GM12878 (cell line): ENCODE measurements around the gene CYSRT1. TPM values are rescaled to one million over a fixed set of nuclear protein-coding genes. Genes with fewer than 3 reads are reported as not detected.

ENCODE experiments used
- ATAC-seq: fragments of 200-7000 bp; cut with Tn5 transposase; 3 replicates; pipeline ENCODE4 v1.9.1; 2020; ENCODE audit warnings: mild to moderate bottlenecking, moderate library complexity
- BruUV-seq: library from RNA; stranded (reverse); fragments of 400-500 nt; replicated peaks from 2 replicates; lab custom pipeline; 2021; lab: Mats Ljungman, UMichigan
- CTCF ChIA-PET: fragments of 300-600 bp; sonication (Branson Sonifier 250); formaldehyde crosslinking; extraction: SDS; loops from one replicate; lab custom pipeline; 2021; ENCODE audit warnings: inconsistent platforms; lab: Yijun Ruan, JAX
- POLR2A ChIA-PET: fragments of 350-600 bp; formaldehyde crosslinking; extraction: SDS; loops from one replicate; lab custom pipeline; 2021; ENCODE audit warnings: inconsistent platforms; lab: Charles Lee
- RAD21 ChIA-PET: fragments of 300-600 bp; sonication (Branson Sonifier 250); formaldehyde crosslinking; loops from one replicate; lab custom pipeline; 2023; ENCODE audit warnings: antibody characterized with exemption; ENCODE audit not compliant: unreplicated experiment; lab: Charles Lee
- SMC1A ChIA-PET: fragments of 300-600 bp; sonication (Branson Sonifier 250); formaldehyde crosslinking; loops from one replicate; lab custom pipeline; 2023; ENCODE audit not compliant: unreplicated experiment, uncharacterized antibody; lab: Charles Lee
- DNase-seq: peaks from one replicate; pipeline ENCODE4 v3.0.0-alpha.2; 2011; ENCODE audit warnings: low read depth, low spot score
- FAIRE-seq: peaks from 3 replicates; lab custom pipeline; 2011; peaks lifted over from hg19 to GRCh38; lab: Jason Lieb, UNC
- H2AFZ ChIP-seq: 2 replicates; pipeline ENCODE4 v1.6.0; 2011; ENCODE audit warnings: low read depth, low read length, control low read depth; ENCODE audit not compliant: control insufficient read depth
- H3K27ac ChIP-seq: 2 replicates; pipeline ENCODE4 v1.5.1; 2011; ENCODE audit warnings: control low read depth; ENCODE audit not compliant: control insufficient read depth, insufficient read depth
- H3K27me3 ChIP-seq, 2 experiments: replicated peaks in 1 of 2; 2 replicates each; pipeline versions ENCODE4 v1.6.0 to v1.6.1; 2011; ENCODE audit warnings: low read length in 1 of 2; ENCODE audit not compliant: control insufficient read depth in 2 of 2, insufficient read depth in 2 of 2
- H3K36me3 ChIP-seq, 2 experiments: 2 replicates each; pipeline ENCODE4 v1.5.1; 2011; ENCODE audit warnings: low read length in 1 of 2; ENCODE audit not compliant: control insufficient read depth in 2 of 2, insufficient read depth in 2 of 2
- H3K4me1 ChIP-seq: 2 replicates; pipeline ENCODE4 v1.6.1; 2011; ENCODE audit warnings: mild to moderate bottlenecking, low read length, moderate library complexity, mixed read lengths; ENCODE audit not compliant: control insufficient read depth, insufficient read depth
- H3K4me2 ChIP-seq: 2 replicates; pipeline ENCODE4 v1.6.0; 2011; ENCODE audit warnings: control low read depth; ENCODE audit not compliant: control insufficient read depth, insufficient read depth
- H3K4me3 ChIP-seq: fragments of 200-600 bp; sonication (generic); 2 replicates; pipeline ENCODE4 v1.5.1; 2016
- H3K79me2 ChIP-seq: 2 replicates; pipeline ENCODE4 v1.6.0; 2011; ENCODE audit warnings: low read length; ENCODE audit not compliant: control insufficient read depth, insufficient read depth
- H3K9ac ChIP-seq: 2 replicates; pipeline ENCODE4 v1.8.0; 2011; ENCODE audit warnings: low read length, control low read depth, mixed read lengths; ENCODE audit not compliant: control insufficient read depth, insufficient read depth
- H3K9me3 ChIP-seq: replicated peaks from 3 replicates; pipeline ENCODE4 v1.5.1; 2011; ENCODE audit warnings: mild to moderate bottlenecking, low read length; ENCODE audit not compliant: control insufficient read depth, insufficient read depth
- H4K20me1 ChIP-seq: 2 replicates; pipeline ENCODE4 v1.6.0; 2011; ENCODE audit not compliant: control insufficient read depth, insufficient read depth
- CBX5 ChIP-seq: sonication (generic); IDR thresholded peaks from 2 replicates; pipeline ENCODE4 v1.6.1; 2016; ENCODE audit warnings: low read depth, moderate library complexity, mild to moderate bottlenecking, inconsistent platforms
- CTCF ChIP-seq, 3 experiments: IDR thresholded peaks in 2 of 3; conservative IDR thresholded peaks in 1 of 3; 2 replicates each; pipeline ENCODE4 v1.5.1; 2011; ENCODE audit warnings: low read depth in 3 of 3, low read length in 3 of 3, mild to moderate bottlenecking in 3 of 3, control low read depth in 2 of 3, moderate library complexity in 2 of 3, inconsistent platforms in 1 of 3, mixed read lengths in 1 of 3; ENCODE audit not compliant: control insufficient read depth in 2 of 3, insufficient read depth in 1 of 3; ENCODE audit errors: extremely low read depth in 1 of 3
- EGR1 ChIP-seq, 2 experiments: IDR thresholded peaks; 1 replicate in 1 of 2; 2 replicates in 1 of 2; pipeline ENCODE4 v1.6.1; 2011 to 2012; ENCODE audit warnings: low read depth in 2 of 2, low read length in 2 of 2, borderline replicate concordance in 1 of 2, mild to moderate bottlenecking in 1 of 2, moderate library complexity in 1 of 2
- EP300 ChIP-seq, 2 experiments: fragments of 150-350 bp in 1 of 2; IDR thresholded peaks; 2 replicates each; pipeline ENCODE4 v1.6.1; 2011 to 2012; ENCODE audit warnings: low read depth in 2 of 2, low read length in 2 of 2, borderline replicate concordance in 1 of 2, improper control_type of control experiment in 1 of 2, inconsistent platforms in 1 of 2; ENCODE audit not compliant: control insufficient read depth in 1 of 2
- FOS ChIP-seq: IDR thresholded peaks from 3 replicates; pipeline ENCODE4 v1.6.1; 2011; ENCODE audit warnings: borderline replicate concordance; ENCODE audit not compliant: insufficient read length; ENCODE audit errors: extremely low read depth
- GATAD2B ChIP-seq: fragments of 450-650 bp; conservative IDR thresholded peaks from 2 replicates; pipeline ENCODE4 v1.6.1; 2017; ENCODE audit warnings: low read depth, mild to moderate bottlenecking, moderate library complexity
- HCFC1 ChIP-seq: fragments of 150-350 bp; IDR thresholded peaks from 2 replicates; pipeline ENCODE4 v1.6.1; 2014; ENCODE audit warnings: low read length
- IKZF1 ChIP-seq: fragments of 450-650 bp; conservative IDR thresholded peaks from 2 replicates; pipeline ENCODE4 v1.6.1; 2017; ENCODE audit warnings: antibody characterized with exemption, mild to moderate bottlenecking
- NBN ChIP-seq: fragments of 450-650 bp; IDR thresholded peaks from 2 replicates; pipeline ENCODE4 v1.6.1; 2016
- NFXL1 ChIP-seq: fragments of 450-650 bp; IDR thresholded peaks from 2 replicates; pipeline ENCODE4 v1.6.1; 2017; ENCODE audit warnings: antibody characterized with exemption, mild to moderate bottlenecking, borderline replicate concordance
- NR2C2 ChIP-seq: IDR thresholded peaks from 2 replicates; pipeline ENCODE4 v1.6.1; 2011; ENCODE audit warnings: borderline replicate concordance, low read depth; ENCODE audit not compliant: control insufficient read depth, insufficient read length
- SPI1 ChIP-seq: IDR thresholded peaks from 2 replicates; pipeline ENCODE4 v1.6.1; 2011; ENCODE audit warnings: low read depth, mild to moderate bottlenecking, low read length, moderate library complexity, borderline replicate concordance; ENCODE audit not compliant: insufficient read depth
- TAF1 ChIP-seq: IDR thresholded peaks from 2 replicates; pipeline ENCODE4 v1.6.1; 2011; ENCODE audit warnings: mild to moderate bottlenecking, low read depth, low read length, borderline replicate concordance
- TBL1XR1 ChIP-seq: IDR thresholded peaks from 2 replicates; pipeline ENCODE4 v1.6.1; 2012; ENCODE audit warnings: low read depth, low read length, improper control_type of control experiment
- TCF7 ChIP-seq: IDR thresholded peaks from 2 replicates; pipeline ENCODE4 v1.6.1; 2014; ENCODE audit warnings: antibody characterized with exemption, borderline replicate concordance
- YY1 ChIP-seq: IDR thresholded peaks from 2 replicates; pipeline ENCODE4 v1.6.1; 2011; ENCODE audit warnings: low read depth, mild to moderate bottlenecking, low read length
- ZNF384 ChIP-seq: IDR thresholded peaks from 2 replicates; pipeline ENCODE4 v1.6.1; 2012; ENCODE audit warnings: low read depth, mild to moderate bottlenecking, low read length, improper control_type of control experiment, borderline replicate concordance
- WGBS: methylation state at CpG from one replicate; pipeline ENCODE4 v1.1.6; 2016; ENCODE audit warnings: low lambda C conversion rate; ENCODE audit not compliant: insufficient replicate concordance, insufficient coverage; ENCODE audit errors: missing lambda C conversion rate; 5-methylcytosine and 5-hydroxymethylcytosine counted together
- in situ Hi-C: fragments of 300-500 bp; cut with MboI; formaldehyde crosslinking; loops from 9 replicates; pipeline ENCODE4 v1.14.3; 2018; ENCODE audit warnings: mixed read lengths
- intact Hi-C: fragments of 100-400 bp; cut with micrococcal nuclease; formaldehyde crosslinking; loops from one replicate; pipeline ENCODE4 v1.14.2; 2022; ENCODE audit not compliant: unreplicated experiment
- polyA plus RNA-seq, 11 experiments: library from polyadenylated mRNA; depleted of rRNA in 4 of 11; unstranded in 6 of 11; stranded (reverse) in 5 of 11; fragments of >200 nt; fragmentation: Nextera tagmentation in 4 of 11; fragmentation: Illumina TruSeq in 1 of 11; extraction: Ambion mirVana in 4 of 11; extraction: Trizol in 1 of 11; gene quantifications; 1 replicate in 1 of 11; 2 replicates in 10 of 11; pipeline versions ENCODE4 v1.2.1 to v1.2.3, GENCODE V29; 2011 to 2016; ENCODE audit warnings: inconsistent platforms in 2 of 11, missing spikeins in 2 of 11, low read depth in 1 of 11
- total RNA-seq, 4 experiments: library from RNA; depleted of rRNA in 3 of 4; stranded (reverse); fragments of >200 nt in 3 of 4; fragmentation: Illumina TruSeq in 1 of 4; extraction: Trizol in 1 of 4; gene quantifications; 2 replicates each; pipeline versions ENCODE4 v1.2.1 to v1.2.3, GENCODE V29; 2013 to 2021
- TF ChIP-seq, protein P1 (sequence below): IDR thresholded peaks from 2 replicates; pipeline ENCODE4 v1.6.1; 2011; ENCODE audit warnings: mild to moderate bottlenecking, low read depth, low read length, moderate library complexity; ENCODE audit not compliant: insufficient replicate concordance
- TF ChIP-seq, protein P2 (sequence below): IDR thresholded peaks from 2 replicates; pipeline ENCODE4 v1.6.1; 2012; ENCODE audit warnings: low read depth, low read length, improper control_type of control experiment

The CYSRT1 gene
- total and polyA plus RNA-seq, 10 of the 15 experiments (the other 5 are each of a cell fraction or from before 2014, with no cell fraction given) = 0.24 to 3.6 (median 0.97) TPM; not detected in 1

DNA sequence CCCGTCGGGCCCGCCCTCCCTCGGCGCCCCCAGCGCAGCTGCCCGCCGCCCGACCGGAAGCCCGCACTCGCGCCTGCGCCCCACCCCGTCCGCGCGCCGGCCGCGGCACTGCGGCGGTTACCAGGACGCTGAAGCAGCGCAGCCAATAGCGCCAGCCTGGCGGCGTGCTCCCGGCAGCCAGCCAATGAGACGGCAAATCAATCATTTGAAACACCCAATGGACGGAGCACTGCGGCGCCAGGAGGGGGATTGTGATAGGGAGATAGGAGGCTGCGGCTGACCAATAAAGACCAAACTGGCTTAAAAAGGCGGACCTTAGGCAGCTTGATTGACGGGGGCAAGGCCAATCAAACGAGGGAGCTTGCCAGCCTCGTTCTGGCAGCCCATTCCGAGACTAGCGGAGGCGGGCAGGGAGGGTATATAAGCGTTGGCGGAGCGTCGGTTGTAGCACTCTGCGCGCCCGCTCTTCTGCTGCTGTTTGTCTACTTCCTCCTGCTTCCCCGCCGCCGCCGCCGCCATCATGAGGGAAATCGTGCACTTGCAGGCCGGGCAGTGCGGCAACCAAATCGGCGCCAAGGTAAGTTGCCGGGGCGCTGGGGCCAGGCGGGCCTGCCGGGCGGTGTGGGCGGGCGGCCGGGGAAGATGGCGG is 16.0 kb downstream of the CYSRT1 start, which contains the start of gene TUBB4B:
Gene TUBB4B (plus strand): TSS at position 447 of the 649 bp plus-strand sequence. CDS start 74 bp downstream, at position 521.
- no TSS peak for BruUV-seq
- CTCF ChIA-PET = interaction anchor here (0.6 to 5.3 kb wide), 12 partner anchors 14 to 206 kb away, joined by 3 to 52 read pairs (median 4); partner anchors contain the start of genes CYSRT1, NELFB, RNF208 and RNF224
- peak within 1 kb of the TSS; percentile 68 for H3K9ac ChIP-seq
- H3K27ac ChIP-seq = peak within 1 kb of the TSS; percentile 83
- DNase-seq (peak; percentile 100), ATAC-seq (peak; percentile 86), FAIRE-seq (peak; percentile 100)
- peak within 1 kb of the TSS; percentile 91 for H3K4me2 ChIP-seq
- RAD21 ChIA-PET = interaction anchor here (0.9 to 1.9 kb wide), 11 partner anchors 14 to 122 kb away, joined by 3 to 13 read pairs (median 3); partner anchors contain the start of genes NELFB, NRARP, RNF208 and TPRN
- H4K20me1 ChIP-seq = peaks cover 4% of the 10 kb centered on the region; the same call in 1 of the 2 replicates
- no peaks in the 10 kb centered on the region for H3K9me3 ChIP-seq
- H3K36me3 ChIP-seq = peaks cover 8 to 14% of the 10 kb centered on the region in 2 experiments
- in situ Hi-C loops (no loop called here), intact Hi-C loops (no loop called here)
- H3K4me3 ChIP-seq = peak within 1 kb of the TSS; percentile 98
- peaks cover 30% of the 10 kb centered on the region for H3K79me2 ChIP-seq
- peak within 1 kb of the TSS; percentile 75 for H2AFZ ChIP-seq
- H3K4me1 ChIP-seq = peaks cover 42% of the 10 kb centered on the region
- H3K27me3 ChIP-seq = no peaks in the 10 kb centered on the region
- under 1% methylated on average over 62 of the region's 67 CpGs for WGBS
- SMC1A ChIA-PET = interaction anchor here (0.7 to 1.7 kb wide), 5 partner anchors 13 to 154 kb away, joined by 3 to 6 read pairs (median 3); partner anchors contain the start of gene MAN1B1
- POLR2A ChIA-PET = interaction anchor here (0.7 to 9.2 kb wide), 27 partner anchors 11 to 249 kb away, joined by 3 to 112 read pairs (median 6); partner anchors contain the start of genes CYSRT1, EXD3, MAN1B1 and NELFB
- peak; percentile 95 for TF ChIP-seq YY1
- no peak; the same call in none of the 2 replicates for TF ChIP-seq IKZF1
- peak; percentile 43; the same call in 1 of the 2 replicates for TF ChIP-seq GATAD2B
- TF ChIP-seq TBL1XR1 = peak; percentile 48; the same call in 1 of the 2 replicates
- no peak for TF ChIP-seq CTCF (IDR thresholded peaks at IDR 0.05 in 2 of 3, conservative IDR thresholded peaks at IDR 0.05 in 1 of 3; ENCODE audit: control insufficient read depth in 2 of 3, extremely low read depth in 1 of 3, insufficient read depth in 1 of 3, low read depth in 3 of 3, low read length in 3 of 3)
- TF ChIP-seq SPI1 = 0 out of 2 replicates have a peak, but pooled peaks have one; percentile 17
- TF ChIP-seq, protein P1, sequence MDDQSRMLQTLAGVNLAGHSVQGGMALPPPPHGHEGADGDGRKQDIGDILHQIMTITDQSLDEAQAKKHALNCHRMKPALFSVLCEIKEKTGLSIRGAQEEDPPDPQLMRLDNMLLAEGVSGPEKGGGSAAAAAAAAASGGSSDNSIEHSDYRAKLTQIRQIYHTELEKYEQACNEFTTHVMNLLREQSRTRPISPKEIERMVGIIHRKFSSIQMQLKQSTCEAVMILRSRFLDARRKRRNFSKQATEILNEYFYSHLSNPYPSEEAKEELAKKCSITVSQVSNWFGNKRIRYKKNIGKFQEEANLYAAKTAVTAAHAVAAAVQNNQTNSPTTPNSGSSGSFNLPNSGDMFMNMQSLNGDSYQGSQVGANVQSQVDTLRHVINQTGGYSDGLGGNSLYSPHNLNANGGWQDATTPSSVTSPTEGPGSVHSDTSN = peak; percentile 100
- peak; percentile 48; the same call in 1 of the 2 replicates for TF ChIP-seq NFXL1
- TF ChIP-seq ZNF384 = no peak
- no peak for TF ChIP-seq NR2C2
- TF ChIP-seq NBN = peak; percentile 55
- TF ChIP-seq EP300 (IDR thresholded peaks at IDR 0.05; ENCODE audit: borderline replicate concordance in 1 of 2, control insufficient read depth in 1 of 2, low read depth in 2 of 2, low read length in 2 of 2) = peak in 1 of 2 experiments; percentile 39; a peak in 2 of 4 replicates
- TF ChIP-seq FOS = peak; percentile 99
- TF ChIP-seq, protein P2, sequence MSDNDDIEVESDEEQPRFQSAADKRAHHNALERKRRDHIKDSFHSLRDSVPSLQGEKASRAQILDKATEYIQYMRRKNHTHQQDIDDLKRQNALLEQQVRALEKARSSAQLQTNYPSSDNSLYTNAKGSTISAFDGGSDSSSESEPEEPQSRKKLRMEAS = peak; percentile 19; the same call in 1 of the 2 replicates
- no peak for TF ChIP-seq TCF7
- peak; percentile 98 for TF ChIP-seq TAF1
- TF ChIP-seq EGR1 (IDR thresholded peaks at IDR 0.05; ENCODE audit: borderline replicate concordance in 1 of 2, low read depth in 2 of 2, low read length in 2 of 2) = peak in 1 of 2 experiments; percentile 73; a peak in 2 of 3 replicates
- TF ChIP-seq HCFC1 = peak; percentile 42; the same call in 1 of the 2 replicates
- TF ChIP-seq CBX5 = no peak
